SU-DHL-6 (cell line): Measurements from ENCODE around the gene VPS13D.

Experiments
- H2AFZ ChIP-seq: fragments of 200-600 bp; sonication (generic); 2 replicates; pipeline ENCODE4 v1.6.1; 2014; ENCODE audit warnings: low read depth, mild to moderate bottlenecking, moderate library complexity, mixed read lengths, antibody characterized with exemption, low read length; ENCODE audit not compliant: severe bottlenecking
- H3F3A ChIP-seq: fragments of 200-600 bp; shearing (Covaris generic); 2 replicates; pipeline ENCODE4 v1.6.0; 2016; ENCODE audit warnings: antibody characterized with exemption, mild to moderate bottlenecking; ENCODE audit not compliant: insufficient read depth
- H3K27ac ChIP-seq: fragments of 200-600 bp; sonication (generic); 2 replicates; pipeline ENCODE4 v1.5.1; 2016; ENCODE audit warnings: low read depth, mild to moderate bottlenecking, low read length, moderate library complexity, mixed read lengths
- H3K27me3 ChIP-seq: fragments of 200-600 bp; sonication (generic), shearing (Covaris generic); 2 replicates; pipeline ENCODE4 v1.6.0; 2014; ENCODE audit warnings: mild to moderate bottlenecking, low read length
- H3K36me3 ChIP-seq: fragments of 200-600 bp; sonication (generic); 2 replicates; pipeline ENCODE4 v1.6.1; 2014; ENCODE audit warnings: mild to moderate bottlenecking, low read length, mixed read lengths
- H3K4me2 ChIP-seq: fragments of 300-600, 200-600 bp; shearing (Covaris generic), sonication (generic); 2 replicates; pipeline ENCODE4 v1.6.0; 2014; ENCODE audit warnings: low read length, low read depth, mild to moderate bottlenecking; ENCODE audit not compliant: poor library complexity, severe bottlenecking
- H3K4me3 ChIP-seq: fragments of 200-600 bp; sonication (generic); 2 replicates; pipeline ENCODE4 v1.5.1; 2014; ENCODE audit warnings: antibody characterized with exemption, low read length, mild to moderate bottlenecking, mixed read lengths; ENCODE audit not compliant: insufficient read depth, poor library complexity, severe bottlenecking
- H3K79me2 ChIP-seq: fragments of 200-600 bp; sonication (generic); 2 replicates; pipeline ENCODE4 v1.6.1; 2014; ENCODE audit warnings: mild to moderate bottlenecking, low read length, moderate library complexity; ENCODE audit not compliant: insufficient read depth
- H3K9ac ChIP-seq: fragments of 200-600 bp; sonication (generic); 2 replicates; pipeline ENCODE4 v1.7.0; 2014; ENCODE audit warnings: mild to moderate bottlenecking, low read length
- H3K9me2 ChIP-seq: fragments of 200-600 bp; sonication (generic); replicated peaks from 2 replicates; pipeline ENCODE4 v1.6.1; 2014; ENCODE audit warnings: low read length; ENCODE audit not compliant: insufficient read depth
- H3K9me3 ChIP-seq: fragments of 200-600 bp; sonication (generic); 2 replicates; pipeline ENCODE4 v1.6.1; 2014; ENCODE audit warnings: low read length, mixed read lengths; ENCODE audit not compliant: insufficient read depth
- H4K20me1 ChIP-seq: fragments of 200-600 bp; sonication (generic); 2 replicates; pipeline ENCODE4 v1.6.1; 2014; ENCODE audit warnings: low read depth, mild to moderate bottlenecking, antibody characterized with exemption, low read length, moderate library complexity, mixed read lengths
- CTCF ChIP-seq: fragments of 200-600 bp; sonication (generic); IDR thresholded peaks from one replicate; pipeline ENCODE4 v1.5.1; 2017; ENCODE audit warnings: antibody characterized with exemption, mild to moderate bottlenecking, low read length, moderate library complexity; ENCODE audit not compliant: insufficient read depth, poor library complexity, severe bottlenecking
- EZH2phosphoT487 ChIP-seq: fragments of 200-600 bp; sonication (generic), shearing (Covaris generic); conservative IDR thresholded peaks from 2 replicates; pipeline ENCODE4 v1.6.1; 2018; ENCODE audit warnings: mild to moderate bottlenecking, antibody characterized with exemption, low read length, moderate library complexity, mixed read lengths

VPS13D gene

GRCh38 chr1:12285496-12286143 lies 55.8 kb downstream of the VPS13D start:
- Histone ChIP-seq H3K79me2 (no peaks in the 10 kb centered on the region), H3K9me3 (no peaks in the 10 kb centered on the region), H3K27me3 (no peaks in the 10 kb centered on the region), H2AFZ (no peak overlapping the region), H3K27ac (no peak overlapping the region), H3K4me2 (no peak overlapping the region), H4K20me1 (no peaks in the 10 kb centered on the region), H3K9me2 (no peaks in the 10 kb centered on the region), H3K36me3 (no peaks in the 10 kb centered on the region), H3F3A (no peaks in the 10 kb centered on the region), H3K4me3 (no peak overlapping the region), H3K9ac (no peak overlapping the region)
- TF ChIP-seq EZH2phosphoT487, result no peak
- TF ChIP-seq CTCF, result no peak

DNA sequence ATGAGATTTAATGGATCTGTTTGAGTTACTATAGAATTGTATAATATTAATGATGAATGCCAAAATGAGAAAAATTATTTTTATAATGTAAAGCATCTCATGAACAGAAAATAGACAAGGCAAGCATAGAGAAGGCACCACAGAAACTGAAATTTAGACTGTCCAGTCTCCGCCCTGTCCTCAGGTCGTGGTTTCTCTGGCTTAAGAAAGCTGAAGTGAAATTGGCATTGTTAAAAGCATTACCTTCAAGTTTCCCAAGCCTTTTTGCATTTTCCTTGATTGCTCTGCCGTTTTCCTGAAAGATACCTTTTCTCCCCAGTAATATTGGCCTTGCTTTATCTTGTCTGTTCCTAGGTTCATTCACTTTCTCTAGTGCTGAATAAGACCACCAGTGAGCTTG lies 58.0 kb downstream of the VPS13D start:
- TF ChIP-seq EZH2phosphoT487 (no peak), CTCF (no peak)

GRCh38 chr1:12290828-12291227 lies 61.0 kb downstream of the VPS13D start:
- Histone ChIP-seq H3K4me3 (no peak overlapping the region), H3K9me2 (no peaks in the 10 kb centered on the region), H3K79me2 (no peaks in the 10 kb centered on the region), H3F3A (peaks cover under 1% of the 10 kb centered on the region; the same call in 1 of the 2 replicates), H3K9me3 (no peaks in the 10 kb centered on the region), H3K27me3 (no peaks in the 10 kb centered on the region), H3K27ac (no peak overlapping the region), H3K9ac (no peak overlapping the region), H3K4me2 (no peak overlapping the region), H4K20me1 (no peaks in the 10 kb centered on the region), H3K36me3 (no peaks in the 10 kb centered on the region; the same call in 1 of the 2 replicates), H2AFZ (no peak overlapping the region)
- TF ChIP-seq EZH2phosphoT487 (no peak), CTCF (no peak)

More for the DNA sequence above, 58.0 kb downstream of the VPS13D start:
- no peaks in the 10 kb centered on the region for H3K9me2 ChIP-seq
- no peaks in the 10 kb centered on the region for H3K36me3 ChIP-seq
- H2AFZ ChIP-seq, result no peak overlapping the region
- no peak overlapping the region for H3K4me2 ChIP-seq
- no peaks in the 10 kb centered on the region for H3K79me2 ChIP-seq
- no peak overlapping the region for H3K4me3 ChIP-seq
- H3F3A ChIP-seq, result no peaks in the 10 kb centered on the region
- H3K27ac ChIP-seq, result no peak overlapping the region
- no peak overlapping the region for H3K9ac ChIP-seq
- no peaks in the 10 kb centered on the region for H3K27me3 ChIP-seq
- H4K20me1 ChIP-seq, result no peaks in the 10 kb centered on the region
- H3K9me3 ChIP-seq, result no peaks in the 10 kb centered on the region
